ENCODE data around the gene BCKDHB.

- TF ChIP-seq POLR2A (IDR thresholded peaks at IDR 0.05) (no peak), CTCF (IDR thresholded peaks at IDR 0.05 in 8 of 11, conservative IDR thresholded peaks at IDR 0.05 in 3 of 11) (no peak)
Observed at GRCh38 chr6:80144753-80145315, 38.4 kb downstream of the BCKDHB start.
